GM12874 (cell line): Measurements from ENCODE around the gene MAPK11.
A peak's percentile ranks its signal among the peaks of the same experiment; 100 is the strongest.

Source experiments
- TF ChIP-seq, protein P1 (sequence below): IDR thresholded peaks from 2 replicates; pipeline ENCODE4 v1.5.1; 2011; ENCODE audit warnings: low read depth, mild to moderate bottlenecking, control low read depth, low read length, moderate library complexity; ENCODE audit not compliant: insufficient read depth

Gene MAPK11

GRCh38 chr22:50243685-50244419, 26.3 kb downstream of the MAPK11 start:
- TF ChIP-seq, protein P1, sequence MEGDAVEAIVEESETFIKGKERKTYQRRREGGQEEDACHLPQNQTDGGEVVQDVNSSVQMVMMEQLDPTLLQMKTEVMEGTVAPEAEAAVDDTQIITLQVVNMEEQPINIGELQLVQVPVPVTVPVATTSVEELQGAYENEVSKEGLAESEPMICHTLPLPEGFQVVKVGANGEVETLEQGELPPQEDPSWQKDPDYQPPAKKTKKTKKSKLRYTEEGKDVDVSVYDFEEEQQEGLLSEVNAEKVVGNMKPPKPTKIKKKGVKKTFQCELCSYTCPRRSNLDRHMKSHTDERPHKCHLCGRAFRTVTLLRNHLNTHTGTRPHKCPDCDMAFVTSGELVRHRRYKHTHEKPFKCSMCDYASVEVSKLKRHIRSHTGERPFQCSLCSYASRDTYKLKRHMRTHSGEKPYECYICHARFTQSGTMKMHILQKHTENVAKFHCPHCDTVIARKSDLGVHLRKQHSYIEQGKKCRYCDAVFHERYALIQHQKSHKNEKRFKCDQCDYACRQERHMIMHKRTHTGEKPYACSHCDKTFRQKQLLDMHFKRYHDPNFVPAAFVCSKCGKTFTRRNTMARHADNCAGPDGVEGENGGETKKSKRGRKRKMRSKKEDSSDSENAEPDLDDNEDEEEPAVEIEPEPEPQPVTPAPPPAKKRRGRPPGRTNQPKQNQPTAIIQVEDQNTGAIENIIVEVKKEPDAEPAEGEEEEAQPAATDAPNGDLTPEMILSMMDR: no peak

DNA sequence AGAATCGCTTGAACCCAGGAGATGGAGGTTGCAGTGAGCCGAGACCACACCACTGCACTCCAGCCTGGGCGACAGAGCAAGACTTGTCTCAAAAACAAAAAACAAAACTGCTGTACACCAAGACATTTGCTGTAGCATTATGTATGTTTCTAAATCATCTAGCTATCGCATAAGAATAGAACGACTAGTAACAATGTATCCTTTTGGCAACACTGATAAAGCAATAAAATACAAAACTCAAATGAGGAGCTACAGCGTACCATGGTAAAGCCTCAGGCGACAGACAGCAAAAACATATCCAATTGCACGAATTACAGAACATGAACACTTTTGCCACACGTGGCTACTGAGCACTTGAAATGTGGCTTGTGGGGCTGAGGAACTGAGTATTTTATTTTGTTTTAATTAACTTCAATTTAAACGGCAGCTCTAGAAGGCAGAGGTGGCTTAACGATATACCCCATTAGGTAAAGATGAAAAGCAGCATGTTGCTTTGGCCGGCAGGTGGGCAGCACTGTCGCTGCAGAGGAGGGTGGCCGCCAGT, 27.7 kb downstream of the MAPK11 start:
- TF ChIP-seq, protein P1: no peak

GRCh38 chr22:50238755-50239154, 31.4 kb downstream of the MAPK11 start:
- TF ChIP-seq, protein P1: no peak

DNA sequence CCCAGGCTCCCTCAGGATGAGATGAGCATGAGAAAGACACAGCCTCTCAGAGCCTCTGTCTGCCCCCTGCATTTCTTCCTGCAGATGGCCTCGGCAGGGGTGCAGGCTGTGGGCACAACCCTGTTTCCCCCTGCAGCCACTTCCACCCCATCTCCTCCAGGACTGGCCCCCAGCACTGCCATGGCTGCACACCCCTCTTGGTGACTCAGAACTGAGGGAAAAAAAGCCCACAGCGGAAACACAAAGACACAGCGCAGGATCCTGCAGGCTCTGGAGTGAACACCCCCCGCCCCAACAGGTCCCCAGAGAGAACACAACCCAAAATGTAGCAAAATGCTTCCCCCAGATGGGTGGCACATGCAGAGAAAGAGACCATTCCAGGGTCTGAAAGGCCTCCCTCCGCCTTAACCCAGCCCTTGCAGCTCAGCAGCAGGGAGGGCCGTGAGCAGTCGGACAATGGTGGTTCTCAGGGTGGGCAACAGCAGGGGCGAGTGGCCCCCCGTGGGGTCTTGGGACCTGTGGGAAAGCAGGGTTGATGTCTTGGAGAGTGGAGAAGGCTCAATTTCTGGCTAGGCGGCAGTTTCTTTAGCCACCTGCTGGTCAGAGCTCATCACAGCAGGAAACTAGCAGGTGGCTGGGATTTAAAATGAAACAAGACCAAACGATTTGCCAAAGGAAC, 33.3 kb downstream of the MAPK11 start:
- TF ChIP-seq, protein P1: peak; percentile 53; the same call in 1 of the 2 replicates

DNA sequence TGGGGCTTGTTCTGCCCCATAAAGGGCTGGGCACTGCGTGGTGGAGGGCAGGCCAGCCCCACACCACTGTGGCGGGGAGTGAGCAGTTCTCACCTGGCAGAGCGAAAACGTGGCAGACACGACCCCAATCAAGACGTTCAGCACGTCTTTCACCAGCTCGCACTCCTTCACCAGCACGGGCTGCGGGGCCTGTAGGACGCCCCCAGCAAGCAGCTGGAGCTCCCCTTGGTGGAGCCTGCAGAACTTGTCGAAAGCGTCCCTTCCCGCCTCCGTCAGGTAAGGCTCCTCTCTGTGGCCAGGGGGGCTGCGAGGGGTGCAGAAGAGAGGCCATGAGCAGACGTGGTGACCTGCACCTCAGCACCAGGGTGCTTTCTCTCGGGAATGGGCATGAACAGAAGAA, 37.0 kb downstream of the MAPK11 start:
- TF ChIP-seq, protein P1: no peak

DNA sequence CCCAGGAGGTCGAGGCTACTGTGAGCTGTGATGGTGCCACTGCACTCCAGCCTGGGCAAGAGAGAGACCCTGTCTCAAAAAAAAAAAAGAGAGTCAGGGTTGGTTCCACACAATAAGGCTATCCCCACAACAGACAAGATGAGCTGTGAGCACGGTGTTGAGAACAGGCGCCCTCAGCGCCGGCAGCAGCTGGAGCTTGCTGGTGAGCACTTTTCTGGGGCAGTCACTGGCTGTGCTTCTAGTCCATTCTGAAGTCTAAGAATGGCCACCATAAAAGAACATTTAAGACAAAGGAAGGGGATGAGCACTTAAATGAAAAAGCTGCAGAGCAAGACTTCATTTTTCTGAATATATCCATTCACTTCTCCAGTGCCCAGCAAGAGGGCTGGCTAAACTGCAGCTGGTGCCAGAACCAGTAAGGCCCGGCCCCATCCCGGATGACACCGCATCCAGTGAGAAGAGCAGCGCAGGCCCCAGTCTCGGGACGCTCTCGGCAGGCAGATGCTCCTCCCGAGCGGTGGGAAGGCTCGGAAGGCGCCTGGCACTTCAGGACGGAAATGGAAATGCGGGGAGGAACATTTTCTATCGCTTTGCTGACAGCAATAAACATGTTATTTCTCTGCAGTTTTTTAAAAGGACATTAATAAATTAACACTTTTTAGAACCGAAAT, 37.6 kb downstream of the MAPK11 start:
- TF ChIP-seq, protein P1: no peak

DNA sequence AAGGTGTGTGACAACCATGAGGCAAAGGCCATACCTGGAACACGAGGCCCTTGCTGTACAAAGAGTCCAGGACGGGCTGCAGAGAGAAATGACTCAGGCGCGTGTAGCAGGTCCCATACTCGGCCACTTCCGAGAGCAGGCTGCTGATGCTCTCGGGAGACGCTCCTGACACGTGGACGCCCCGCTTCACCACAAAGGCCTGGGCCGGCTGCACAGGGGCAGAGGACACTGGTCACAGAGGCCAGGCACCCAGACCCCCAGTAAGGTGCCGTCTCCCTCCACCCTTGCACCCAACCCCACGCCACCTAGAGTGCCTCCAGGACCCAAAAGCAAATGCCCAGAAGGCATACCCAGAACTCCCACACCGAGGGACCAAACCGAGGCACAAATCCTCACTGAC, 40.8 kb downstream of the MAPK11 start:
- TF ChIP-seq, protein P1: no peak
